Retinal pigment epithelial cell (primary cell): ENCODE measurements around the gene WDR70.
"Not testable (repeated sequence)": the region's sequence is repeated elsewhere in the genome, so short reads cannot be mapped to it uniquely, and the experiment has no call there.

Experiments used
- DNase-seq: peaks from one replicate; pipeline ENCODE4 v3.0.0-alpha.2; 2010; ENCODE audit warnings: low read depth
- H3K4me3 ChIP-seq: 2 replicates; pipeline ENCODE4 v1.5.1; 2011; ENCODE audit warnings: mild to moderate bottlenecking, low read length, control low read depth, moderate library complexity
- CTCF ChIP-seq: conservative IDR thresholded peaks from 2 replicates; pipeline ENCODE4 v1.5.1; 2011; ENCODE audit warnings: low read depth, low read length, control low read depth, inconsistent platforms

WDR70 gene

DNA sequence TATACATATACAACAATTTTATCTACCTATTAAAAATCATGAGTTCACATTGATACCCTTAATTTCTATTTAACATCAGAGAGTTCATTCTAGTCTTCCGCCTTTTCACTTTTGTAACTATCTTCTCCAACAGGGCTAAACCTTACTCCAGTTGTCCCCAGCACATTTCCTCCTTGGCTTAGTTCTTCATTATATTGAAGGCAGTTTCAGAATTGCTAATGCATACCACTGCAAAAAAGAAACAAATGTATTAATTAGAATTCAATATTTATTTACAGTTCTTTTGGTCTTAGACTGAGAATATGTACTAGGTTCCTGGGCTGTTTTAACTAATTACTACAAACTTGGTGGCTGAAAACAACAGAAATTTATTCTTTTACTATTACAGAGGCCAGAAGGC, 132.5 kb downstream of the WDR70 start:
- no peak for TF ChIP-seq CTCF
- H3K4me3 ChIP-seq, result no peak overlapping the region
- no peak for DNase-seq

DNA sequence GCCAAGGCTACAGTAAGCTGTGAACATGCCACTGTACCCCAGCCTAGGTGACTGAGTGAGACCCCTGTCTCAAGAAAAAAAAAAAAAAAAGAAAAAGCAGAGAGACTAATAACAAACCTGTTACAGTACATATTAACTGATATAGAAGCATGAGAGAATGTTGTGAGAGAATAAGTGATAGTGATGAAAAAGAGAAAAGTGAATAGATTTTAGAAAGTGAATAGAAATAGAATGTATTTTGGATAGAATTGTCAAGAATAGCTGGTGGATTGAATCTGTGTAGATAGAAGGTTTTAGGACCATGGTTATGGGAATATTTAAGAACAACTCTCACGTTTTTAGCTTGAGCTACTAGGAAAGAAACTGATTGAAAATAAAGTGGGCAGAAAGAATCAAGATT, 135.8 kb downstream of the WDR70 start:
- TF ChIP-seq CTCF, result no peak
- no peak overlapping the region for H3K4me3 ChIP-seq
- no peak for DNase-seq

DNA sequence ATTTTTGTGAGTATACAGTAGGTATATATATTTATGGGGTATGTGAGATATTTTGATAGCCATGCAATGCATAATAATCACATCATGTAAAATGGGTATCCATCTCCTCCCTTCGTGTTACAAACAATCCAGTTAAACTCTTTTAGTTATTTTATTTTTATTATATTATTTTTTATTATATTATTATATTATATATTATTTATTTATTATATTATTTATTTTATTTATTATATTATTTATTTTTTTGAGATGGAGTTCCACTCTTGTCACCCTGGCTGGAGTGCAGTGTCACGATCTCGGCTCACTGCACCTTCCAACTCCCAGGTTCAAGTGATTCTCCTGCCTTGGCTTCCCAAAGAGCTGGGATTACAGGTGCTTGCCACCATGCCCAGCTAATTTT, 138.6 kb downstream of the WDR70 start:
- TF ChIP-seq CTCF, result no peak
- DNase-seq, result no peak
- H3K4me3 ChIP-seq, result no peak overlapping the region

DNA sequence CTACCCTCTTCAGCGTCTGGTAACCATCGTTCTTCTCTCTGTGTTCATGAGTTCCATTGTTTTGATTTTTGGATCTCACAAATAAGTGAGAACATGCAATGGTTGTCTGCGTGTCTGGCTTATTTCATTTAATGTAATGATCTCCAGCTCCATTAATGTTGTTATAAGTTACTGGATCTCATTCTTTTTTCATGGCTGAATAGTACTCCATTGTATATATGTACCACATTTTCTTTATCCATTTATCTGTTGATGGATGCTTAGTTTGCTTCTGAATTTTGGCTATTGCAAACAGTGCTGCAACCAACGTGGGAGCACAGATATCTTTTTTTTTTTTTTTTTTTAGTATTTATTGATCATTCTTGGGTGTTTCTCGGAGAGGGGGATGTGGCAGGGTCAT, 139.2 kb downstream of the WDR70 start:
- DNase-seq, H3K4me3 ChIP-seq: not testable (repeated sequence)

GRCh38 chr5:37519304-37519703, 140.2 kb downstream of the WDR70 start:
- no peak overlapping the region for H3K4me3 ChIP-seq
- DNase-seq, result no peak
- no peak for TF ChIP-seq CTCF

DNA sequence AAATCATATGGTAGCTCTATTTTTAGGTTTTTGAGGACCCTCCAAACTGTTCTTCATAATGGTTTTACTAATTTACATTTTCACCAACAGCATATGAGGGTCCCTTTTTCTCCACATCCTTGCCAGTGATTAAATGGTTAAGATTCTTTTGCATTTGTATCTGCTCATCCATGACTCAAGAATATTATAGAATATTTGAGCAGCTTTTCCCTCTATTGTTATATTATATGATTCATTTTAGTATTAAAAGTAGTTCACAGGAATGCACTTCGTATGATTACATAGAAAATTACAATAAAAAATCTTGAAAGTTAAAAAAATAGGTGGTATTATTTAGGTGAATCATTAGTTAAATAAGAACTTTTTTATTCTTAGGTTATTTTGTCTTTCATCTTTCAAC, 140.7 kb downstream of the WDR70 start:
- TF ChIP-seq CTCF, result no peak
- H3K4me3 ChIP-seq, result no peak overlapping the region
- DNase-seq, result no peak

DNA sequence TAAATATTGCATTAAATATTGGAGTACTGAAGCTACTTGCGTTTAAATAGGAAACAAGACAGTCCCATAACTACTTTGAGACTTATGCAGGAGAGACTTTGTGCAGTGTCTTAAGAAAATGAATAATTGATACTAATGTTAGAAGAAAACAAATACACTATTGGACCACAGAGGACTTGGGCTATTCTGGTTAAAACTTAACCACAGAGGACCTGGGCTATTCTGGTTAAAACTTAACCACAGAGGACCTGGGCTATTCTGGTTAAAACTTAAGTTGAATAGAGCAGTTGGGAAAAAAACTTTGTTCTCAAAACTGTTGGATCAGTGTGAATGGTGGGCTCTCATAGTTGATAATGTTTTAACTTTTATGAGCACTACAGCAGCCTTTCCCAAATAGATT, 141.7 kb downstream of the WDR70 start:
- TF ChIP-seq CTCF, result no peak
- H3K4me3 ChIP-seq, result no peak overlapping the region
- no peak for DNase-seq

DNA sequence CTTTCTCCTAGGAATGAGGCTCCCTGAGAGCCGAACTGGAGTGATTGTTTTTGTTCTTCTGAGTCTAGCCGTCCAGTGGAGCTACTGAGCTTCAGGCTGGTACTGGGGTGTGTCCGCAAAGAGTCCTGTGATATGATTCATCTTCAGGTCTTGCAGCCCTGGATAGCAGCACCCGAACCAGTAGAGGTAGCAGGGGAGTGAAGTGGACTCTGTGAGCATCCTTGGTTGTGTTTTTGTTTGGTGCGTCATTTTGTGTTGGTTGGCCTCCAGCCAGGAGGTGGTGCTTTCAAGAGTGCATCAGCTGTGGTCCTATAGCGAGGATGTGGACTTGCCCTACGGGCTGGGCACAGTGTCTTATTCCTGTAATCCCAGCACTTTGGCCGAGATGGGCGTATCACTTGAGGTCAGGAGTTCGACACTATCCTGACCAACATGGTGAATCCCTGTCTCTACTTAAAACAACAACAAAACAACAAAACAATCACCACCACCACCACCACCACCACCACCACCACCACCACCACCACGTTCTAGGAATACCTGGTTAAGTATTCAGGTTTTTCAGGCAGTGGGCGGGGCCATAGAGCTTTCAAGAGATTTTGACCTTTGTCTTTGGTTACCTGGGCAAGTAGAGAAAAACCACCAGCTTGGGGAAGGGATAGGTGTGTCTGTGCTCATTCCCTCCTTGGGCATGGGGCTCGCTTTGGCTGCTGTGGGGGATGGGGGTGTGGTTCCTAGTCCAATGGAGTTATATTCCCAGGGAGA, 154.0 kb downstream of the WDR70 start:
- H3K4me3 ChIP-seq, result no peak overlapping the region
- no peak for DNase-seq
- TF ChIP-seq CTCF, result no peak
